Measurements from ENCODE around the gene SCRG1.

Gene SCRG1

DNA sequence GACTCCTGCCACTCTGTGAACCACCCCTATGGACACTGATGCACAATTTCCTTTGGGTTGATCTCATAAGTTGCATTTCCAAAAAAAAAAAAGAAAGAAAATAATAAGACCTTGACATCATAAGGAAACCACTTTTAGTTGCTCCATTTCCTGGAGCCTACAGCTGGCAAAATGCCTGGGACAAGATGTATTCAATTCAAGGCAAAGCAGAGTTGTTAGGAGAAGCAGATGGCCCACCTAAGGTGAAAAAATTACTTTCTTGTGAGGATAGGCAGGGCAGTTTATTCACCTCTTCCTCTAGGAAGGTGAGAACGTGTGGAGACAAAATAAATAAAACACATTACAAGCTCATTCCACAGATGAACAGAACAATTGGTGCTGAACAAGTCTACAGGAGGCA, 14.1 kb upstream of the SCRG1 start:
- TF ChIP-seq MYC (IDR thresholded peaks at IDR 0.05; ENCODE audit: low read depth, low read length) (no peak), POLR2A (IDR thresholded peaks at IDR 0.05; ENCODE audit: extremely low read depth, insufficient read length) (no peak)
- TF ChIP-seq, protein P1, sequence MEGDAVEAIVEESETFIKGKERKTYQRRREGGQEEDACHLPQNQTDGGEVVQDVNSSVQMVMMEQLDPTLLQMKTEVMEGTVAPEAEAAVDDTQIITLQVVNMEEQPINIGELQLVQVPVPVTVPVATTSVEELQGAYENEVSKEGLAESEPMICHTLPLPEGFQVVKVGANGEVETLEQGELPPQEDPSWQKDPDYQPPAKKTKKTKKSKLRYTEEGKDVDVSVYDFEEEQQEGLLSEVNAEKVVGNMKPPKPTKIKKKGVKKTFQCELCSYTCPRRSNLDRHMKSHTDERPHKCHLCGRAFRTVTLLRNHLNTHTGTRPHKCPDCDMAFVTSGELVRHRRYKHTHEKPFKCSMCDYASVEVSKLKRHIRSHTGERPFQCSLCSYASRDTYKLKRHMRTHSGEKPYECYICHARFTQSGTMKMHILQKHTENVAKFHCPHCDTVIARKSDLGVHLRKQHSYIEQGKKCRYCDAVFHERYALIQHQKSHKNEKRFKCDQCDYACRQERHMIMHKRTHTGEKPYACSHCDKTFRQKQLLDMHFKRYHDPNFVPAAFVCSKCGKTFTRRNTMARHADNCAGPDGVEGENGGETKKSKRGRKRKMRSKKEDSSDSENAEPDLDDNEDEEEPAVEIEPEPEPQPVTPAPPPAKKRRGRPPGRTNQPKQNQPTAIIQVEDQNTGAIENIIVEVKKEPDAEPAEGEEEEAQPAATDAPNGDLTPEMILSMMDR (IDR thresholded peaks at IDR 0.05; ENCODE audit: low read depth, low read length), result no peak
- peak; percentile 20 for DNase-seq (ENCODE audit: low read depth)
- no peak overlapping the region for H3K4me3 ChIP-seq (ENCODE audit: low read depth, low read length)

DNA sequence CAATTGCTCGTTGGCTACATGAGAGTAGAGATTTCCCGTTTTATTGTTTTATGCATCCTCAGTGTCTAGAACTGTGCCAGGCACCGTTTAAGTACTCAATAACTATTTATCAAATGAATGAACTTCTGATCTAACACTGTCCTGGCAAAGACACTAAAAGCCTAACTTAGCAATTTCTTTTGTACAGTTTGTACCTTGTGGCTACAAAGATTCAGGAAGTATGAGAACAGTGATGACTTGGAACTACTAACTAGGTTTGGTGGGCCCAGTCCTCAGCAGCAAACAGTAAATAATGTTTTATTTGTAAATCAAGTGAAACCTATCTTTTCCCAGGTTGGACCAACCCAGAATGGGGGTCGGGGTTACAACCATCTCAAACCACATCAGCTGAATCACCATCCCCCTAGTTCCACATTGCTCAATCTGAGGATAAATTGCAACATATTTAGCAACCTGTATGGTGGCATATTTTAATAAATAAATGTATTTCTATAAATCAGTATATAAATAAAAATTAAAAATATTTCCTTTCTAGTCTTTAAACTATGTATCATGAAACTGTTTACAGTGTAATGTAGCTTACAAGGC, 12.3 kb upstream of the SCRG1 start:
- peak; percentile 61 for DNase-seq (ENCODE audit: low read depth)
- TF ChIP-seq MYC (IDR thresholded peaks at IDR 0.05; ENCODE audit: low read depth, low read length) (no peak), POLR2A (IDR thresholded peaks at IDR 0.05; ENCODE audit: extremely low read depth, insufficient read length) (no peak)
- TF ChIP-seq, protein P1 (IDR thresholded peaks at IDR 0.05; ENCODE audit: low read depth, low read length), result no peak
- TF ChIP-seq, protein P2, sequence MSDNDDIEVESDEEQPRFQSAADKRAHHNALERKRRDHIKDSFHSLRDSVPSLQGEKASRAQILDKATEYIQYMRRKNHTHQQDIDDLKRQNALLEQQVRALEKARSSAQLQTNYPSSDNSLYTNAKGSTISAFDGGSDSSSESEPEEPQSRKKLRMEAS (IDR thresholded peaks at IDR 0.05; ENCODE audit: low read depth, low read length), result no peak
- no peak overlapping the region for H3K4me3 ChIP-seq (ENCODE audit: low read depth, low read length)

DNA sequence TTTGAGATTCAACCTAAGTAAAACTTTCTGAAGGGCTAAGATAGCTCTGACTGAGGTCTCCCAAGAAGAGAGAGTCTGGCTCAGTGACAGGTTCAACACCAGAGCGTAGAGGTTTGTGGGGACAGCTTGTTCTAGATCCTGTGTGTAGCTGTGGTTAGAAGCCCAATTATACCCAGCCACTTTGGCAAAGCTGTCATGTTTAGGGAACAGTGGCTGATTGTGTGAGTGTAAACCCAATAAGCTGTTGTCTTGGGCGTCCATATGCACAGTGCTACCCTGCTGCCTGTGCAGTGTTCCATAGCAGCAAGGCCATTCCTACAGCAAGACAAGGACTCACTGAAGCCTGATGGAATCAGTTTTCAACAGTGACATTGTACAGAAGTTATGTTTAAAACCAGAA, 11.2 kb upstream of the SCRG1 start:
- peak; percentile 4 for DNase-seq (ENCODE audit: low read depth)
- no peak overlapping the region for H3K4me3 ChIP-seq (ENCODE audit: low read depth, low read length)
- no peak for TF ChIP-seq POLR2A (IDR thresholded peaks at IDR 0.05; ENCODE audit: extremely low read depth, insufficient read length)
- TF ChIP-seq, protein P2 (IDR thresholded peaks at IDR 0.05; ENCODE audit: low read depth, low read length), result no peak
- TF ChIP-seq MYC (IDR thresholded peaks at IDR 0.05; ENCODE audit: low read depth, low read length), result no peak
- TF ChIP-seq, protein P1 (IDR thresholded peaks at IDR 0.05; ENCODE audit: low read depth, low read length), result no peak

DNA sequence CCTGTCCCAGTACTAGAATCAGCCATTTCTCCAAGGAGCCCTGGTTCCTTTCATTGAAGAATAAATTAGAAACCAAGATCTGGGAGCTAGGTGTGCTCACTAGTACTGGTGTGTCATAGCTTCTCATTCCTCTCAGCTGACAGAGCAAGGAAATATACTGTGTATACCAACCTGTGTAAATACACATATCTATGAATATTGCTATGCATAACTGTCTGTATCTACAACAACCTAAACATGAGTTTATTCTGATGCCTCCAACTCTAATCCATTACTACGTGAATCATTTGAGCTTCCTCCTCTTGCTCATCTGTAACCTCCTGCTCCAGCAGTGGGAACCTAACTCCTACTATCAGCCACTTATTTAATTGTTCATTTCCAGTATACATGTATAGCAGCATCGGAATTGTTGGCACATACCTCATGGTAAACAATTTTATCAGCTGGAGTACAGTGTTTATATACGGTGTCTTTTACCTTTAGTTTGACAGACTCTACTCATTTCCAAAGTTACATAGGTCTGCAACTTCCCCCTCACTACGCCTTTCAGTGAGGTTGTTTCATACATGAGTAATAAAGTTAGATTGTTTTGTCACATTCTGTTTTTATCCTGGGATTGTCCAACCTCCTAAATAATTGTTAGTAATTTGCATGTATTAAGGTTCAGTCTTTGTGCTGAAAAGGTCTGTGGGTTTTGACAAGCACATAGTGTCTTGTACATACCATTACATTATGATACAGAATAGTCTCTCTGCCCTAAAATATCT, 7.1 kb upstream of the SCRG1 start:
- no peak for DNase-seq (ENCODE audit: low read depth)
- H3K4me3 ChIP-seq (ENCODE audit: low read depth, low read length), result no peak overlapping the region
- TF ChIP-seq, protein P2 (IDR thresholded peaks at IDR 0.05; ENCODE audit: low read depth, low read length), result no peak

DNA sequence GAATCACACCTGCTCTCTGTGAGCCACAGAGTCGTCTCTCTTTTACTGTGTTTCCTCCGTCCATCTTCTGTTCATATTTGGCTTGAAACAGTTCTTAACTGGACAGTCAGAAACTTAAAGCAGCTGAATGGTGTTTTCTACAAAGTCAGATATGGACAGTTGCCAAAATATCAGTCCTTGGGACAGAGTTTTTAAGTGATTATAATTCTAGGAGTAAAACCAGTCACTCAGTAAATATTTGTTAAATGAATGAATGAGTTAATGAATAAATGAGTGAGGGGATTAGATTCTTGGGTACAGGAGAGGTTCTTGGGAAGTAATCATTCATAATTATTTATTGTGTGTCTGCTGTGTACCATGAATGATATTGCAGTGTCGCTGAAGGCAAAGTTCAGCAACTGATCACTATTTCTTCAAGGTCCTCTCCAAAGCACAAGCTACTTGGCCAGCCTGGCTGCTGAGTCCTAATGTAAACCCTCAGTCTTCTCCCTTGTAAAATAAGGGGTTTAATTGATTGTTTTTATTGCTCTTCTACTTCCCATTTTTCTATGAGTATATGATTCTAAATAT, 5.5 kb upstream of the SCRG1 start:
- no peak for TF ChIP-seq POLR2A (IDR thresholded peaks at IDR 0.05; ENCODE audit: extremely low read depth, insufficient read length)
- TF ChIP-seq, protein P2 (IDR thresholded peaks at IDR 0.05; ENCODE audit: low read depth, low read length), result no peak
- no peak for TF ChIP-seq MYC (IDR thresholded peaks at IDR 0.05; ENCODE audit: low read depth, low read length)
- TF ChIP-seq, protein P1 (IDR thresholded peaks at IDR 0.05; ENCODE audit: low read depth, low read length), result no peak
- no peak for DNase-seq (ENCODE audit: low read depth)
- no peak overlapping the region for H3K4me3 ChIP-seq (ENCODE audit: low read depth, low read length)

DNA sequence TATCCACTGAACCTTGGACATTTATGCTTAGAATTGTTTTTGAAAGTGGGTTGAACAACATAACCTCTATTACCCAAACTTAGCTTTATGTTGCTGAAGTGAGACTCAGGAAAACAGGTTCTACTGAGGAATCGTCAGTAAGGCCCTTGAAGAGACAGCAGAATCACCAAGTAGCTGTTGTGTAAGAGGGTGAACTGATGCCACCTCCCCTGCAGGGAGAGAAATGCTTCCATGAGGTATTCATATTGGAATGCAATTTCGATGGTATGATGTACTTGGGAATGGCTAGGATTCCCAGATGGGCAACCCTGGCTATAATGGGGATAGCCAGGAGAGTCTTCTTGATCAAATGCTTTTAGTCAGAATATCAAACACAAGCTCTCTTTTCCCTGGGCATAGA, 4.1 kb upstream of the SCRG1 start:
- TF ChIP-seq, protein P1 (IDR thresholded peaks at IDR 0.05; ENCODE audit: low read depth, low read length), result no peak
- no peak for TF ChIP-seq MYC (IDR thresholded peaks at IDR 0.05; ENCODE audit: low read depth, low read length)
- TF ChIP-seq, protein P2 (IDR thresholded peaks at IDR 0.05; ENCODE audit: low read depth, low read length), result no peak
- no peak for DNase-seq (ENCODE audit: low read depth)
- no peak overlapping the region for H3K4me3 ChIP-seq (ENCODE audit: low read depth, low read length)

Data from NB4 (cell line).